GM21447 (cell line): ENCODE results near the gene TTLL11.

Source experiments
- ATAC-seq: cut with Tn5 transposase; IDR thresholded peaks from one replicate; pipeline ENCODE4 v1.9.1; 2021; ENCODE audit not compliant: unreplicated experiment

The TTLL11 gene

DNA sequence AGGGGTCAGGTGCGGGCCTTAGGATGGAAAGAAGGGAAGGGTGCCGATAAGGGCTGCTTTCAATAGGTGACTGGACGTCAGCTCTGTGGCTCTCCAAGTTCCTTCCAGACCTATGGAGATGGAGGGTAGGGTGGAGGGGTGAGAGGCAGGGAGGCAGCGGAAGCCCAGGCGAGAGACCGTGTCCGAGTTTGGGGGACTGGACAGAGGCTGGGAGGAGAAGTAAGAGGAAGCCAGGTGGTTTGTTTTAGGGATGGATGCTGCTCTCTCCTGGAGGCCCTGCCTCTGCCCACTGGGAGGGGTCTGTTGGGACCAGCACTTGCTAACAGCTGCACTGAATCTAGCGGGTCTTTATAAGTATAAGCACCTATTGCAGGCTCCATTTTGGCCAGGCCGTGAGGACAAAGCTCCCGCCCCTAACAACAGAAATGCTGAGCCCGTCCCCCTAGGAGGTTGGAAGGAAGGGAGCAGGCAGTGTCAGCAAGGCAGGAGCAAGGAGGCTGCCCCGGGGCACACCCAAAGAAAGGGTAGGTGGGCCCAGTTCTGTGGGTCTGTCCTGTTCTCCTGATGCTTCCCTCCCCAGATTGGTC, 274.2 kb downstream of the TTLL11 start:
- no peak for ATAC-seq

DNA sequence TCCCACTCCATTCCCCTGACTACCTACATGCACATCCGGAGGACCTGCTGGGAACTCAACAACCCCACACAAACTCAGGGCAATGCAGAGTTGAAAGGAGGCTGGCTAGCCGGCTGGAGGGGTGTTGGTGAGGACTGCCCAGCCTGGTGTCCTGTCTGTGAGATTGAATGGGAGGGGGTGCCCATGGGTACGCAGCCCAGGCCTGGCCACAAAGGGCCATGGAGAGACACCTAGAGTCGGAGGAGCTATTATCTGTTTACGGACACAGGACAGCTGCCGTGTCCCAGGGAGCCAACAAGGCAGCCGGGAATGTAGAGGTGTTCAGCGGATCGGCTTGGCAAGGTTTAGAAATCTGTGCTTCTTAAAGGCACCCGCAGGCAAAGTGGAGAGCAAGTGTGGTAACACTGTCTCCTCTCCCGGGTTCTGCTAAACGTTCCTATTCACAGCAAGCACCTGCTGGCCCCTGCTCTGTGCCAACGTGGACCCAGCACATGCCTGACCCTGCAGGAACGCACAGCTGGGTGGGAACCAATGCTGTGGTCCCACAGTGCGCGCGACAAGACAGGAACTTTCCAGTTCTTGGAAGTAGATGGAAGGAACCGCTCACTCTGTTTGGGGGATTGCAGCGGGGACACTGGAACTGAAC, 275.0 kb downstream of the TTLL11 start:
- no peak for ATAC-seq

DNA sequence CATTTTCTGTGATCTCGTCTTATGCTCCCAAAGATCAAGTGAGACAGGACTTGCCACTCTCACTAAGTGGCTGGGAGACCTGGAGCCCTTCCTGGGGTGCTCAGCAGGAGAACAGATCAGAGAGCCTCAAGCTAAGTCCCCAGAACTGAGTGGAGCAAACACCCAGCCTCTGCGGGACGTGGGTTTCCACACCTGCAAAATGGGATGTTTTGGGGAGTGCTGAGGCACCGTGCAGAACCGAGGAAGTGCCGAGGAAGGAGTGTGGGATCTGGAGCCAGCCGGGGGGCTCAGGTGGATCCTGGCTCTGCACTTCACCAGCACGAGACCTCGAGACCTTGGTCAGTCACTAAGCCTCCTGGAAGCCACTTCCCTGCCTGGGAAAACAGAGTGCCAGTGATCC, 275.6 kb downstream of the TTLL11 start:
- ATAC-seq: no peak

DNA sequence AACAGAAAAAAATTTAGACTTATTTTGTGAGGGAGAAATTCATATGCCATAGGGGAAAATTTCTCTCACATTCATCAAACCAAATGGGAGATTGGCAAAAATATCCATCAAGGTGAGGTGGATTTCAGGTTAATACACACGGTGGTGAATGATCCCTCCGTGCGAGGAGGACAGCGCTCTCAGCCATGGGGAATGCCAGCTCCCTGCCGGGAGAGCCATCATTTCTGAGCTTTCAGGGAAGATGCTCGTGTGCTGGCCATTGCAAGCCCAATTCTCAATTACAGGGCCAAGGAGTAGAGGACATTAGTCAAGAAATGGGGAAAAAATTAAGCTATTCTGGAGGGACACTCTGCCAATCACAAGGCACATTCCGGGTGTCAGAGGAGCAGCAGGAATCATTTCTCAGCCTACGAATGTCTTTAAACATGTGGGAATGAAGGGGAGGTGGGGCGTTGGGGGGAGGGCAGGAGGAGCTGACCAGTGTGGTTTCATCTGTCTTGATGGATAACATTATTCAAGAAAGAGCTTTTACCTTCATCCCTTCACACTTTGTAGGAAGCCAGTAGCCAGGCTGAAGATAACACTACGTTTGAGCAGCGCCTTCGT, 276.2 kb downstream of the TTLL11 start:
- no peak for ATAC-seq

DNA sequence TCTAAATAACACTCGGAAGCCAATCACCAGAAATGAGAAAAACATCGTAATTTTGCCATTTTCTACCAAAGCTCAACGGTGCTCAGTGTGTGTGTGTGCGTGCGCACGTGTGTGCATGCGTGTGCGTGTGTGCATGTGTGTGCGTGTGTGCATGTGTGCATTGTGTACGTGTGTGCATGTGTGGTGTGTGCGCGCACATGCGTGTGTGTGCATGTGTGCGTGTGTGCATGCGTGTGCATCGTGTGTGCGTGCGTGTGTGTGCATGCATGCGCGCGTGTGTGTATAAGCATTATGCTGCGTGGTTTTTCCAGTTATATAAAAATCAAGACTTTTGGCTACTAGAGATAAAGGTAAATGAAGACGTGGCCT, 276.7 kb downstream of the TTLL11 start:
- ATAC-seq: no peak

DNA sequence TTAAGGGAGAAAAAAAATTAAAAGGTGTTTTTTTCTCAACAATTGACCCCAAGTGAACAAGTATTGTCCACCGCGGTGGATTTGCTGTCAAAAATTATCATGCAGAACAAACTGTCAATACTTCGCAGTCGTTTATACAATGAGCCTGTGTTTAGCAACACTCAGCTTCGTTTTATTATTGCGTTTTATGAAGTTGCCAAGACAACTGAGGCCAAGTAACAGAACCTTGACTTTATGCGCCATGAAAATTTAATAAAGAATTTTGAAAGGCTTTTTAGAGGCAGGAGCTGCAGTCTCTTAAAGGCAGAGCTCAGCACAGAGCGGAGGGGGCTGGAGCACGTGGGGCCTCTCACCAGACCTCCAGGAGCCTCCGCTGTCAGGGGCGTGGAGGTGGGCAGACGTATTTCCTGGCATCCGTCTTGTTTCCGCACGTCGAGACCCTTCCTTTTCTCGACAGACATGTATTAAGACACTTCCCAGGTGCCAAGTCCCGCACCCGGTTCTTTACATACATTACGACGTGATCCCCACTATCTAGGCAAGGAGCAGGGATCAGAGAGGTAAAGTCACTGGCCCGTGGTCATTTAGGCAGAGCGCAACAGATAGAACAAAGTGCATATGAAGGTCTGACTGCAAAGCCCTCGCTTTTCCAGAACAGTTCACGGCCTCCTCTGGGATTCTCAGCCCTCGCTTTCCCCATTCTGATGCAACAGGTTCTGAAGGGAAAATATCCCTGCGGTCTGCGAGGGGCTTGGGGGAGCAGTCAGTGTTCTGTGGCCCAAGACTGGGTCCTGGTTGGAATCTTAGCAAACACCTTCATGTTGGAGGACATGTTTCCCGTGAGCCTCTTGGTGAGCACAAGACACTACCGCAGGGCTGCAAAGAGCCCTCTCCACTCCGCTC, 277.3 kb downstream of the TTLL11 start:
- ATAC-seq: no peak

DNA sequence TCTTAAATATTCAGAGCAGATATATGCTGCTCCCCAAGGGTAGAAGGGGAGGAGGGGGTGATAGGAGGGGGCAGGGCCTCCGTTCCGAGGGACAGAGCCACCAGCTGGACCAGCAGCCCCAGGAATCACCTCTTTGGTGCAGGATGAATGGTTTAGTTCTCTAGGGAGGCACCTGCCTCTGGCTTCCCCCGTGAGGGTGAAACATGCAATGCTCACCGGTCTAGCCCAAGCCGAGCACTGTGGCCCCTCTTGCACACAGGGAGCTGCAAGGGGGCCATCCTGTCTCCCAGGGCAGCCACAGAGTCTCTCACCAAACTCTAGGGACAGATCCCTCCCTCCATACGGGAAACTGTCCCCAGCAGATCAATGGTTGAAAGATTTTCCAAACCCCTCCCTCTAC, 278.0 kb downstream of the TTLL11 start:
- ATAC-seq: no peak

DNA sequence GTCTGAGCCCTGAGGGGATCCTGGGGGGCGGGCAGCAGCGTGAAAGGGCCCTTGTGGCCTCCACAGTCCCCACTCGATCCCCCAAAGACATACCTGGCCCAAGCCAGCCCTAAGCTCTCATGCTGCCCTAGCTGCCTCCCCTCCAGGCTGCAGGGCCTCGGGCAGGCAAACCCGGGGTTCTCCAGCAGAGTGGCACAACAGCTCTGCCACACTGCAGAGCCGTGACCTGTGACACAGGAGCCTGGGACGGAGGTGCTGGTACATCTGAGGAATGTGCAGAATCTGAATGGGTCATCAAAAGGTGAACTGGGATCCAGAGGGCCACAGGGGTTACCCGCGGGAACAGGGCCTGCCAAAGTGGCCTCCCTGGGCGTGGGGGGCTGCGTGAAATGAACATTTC, 278.5 kb downstream of the TTLL11 start:
- no peak for ATAC-seq

DNA sequence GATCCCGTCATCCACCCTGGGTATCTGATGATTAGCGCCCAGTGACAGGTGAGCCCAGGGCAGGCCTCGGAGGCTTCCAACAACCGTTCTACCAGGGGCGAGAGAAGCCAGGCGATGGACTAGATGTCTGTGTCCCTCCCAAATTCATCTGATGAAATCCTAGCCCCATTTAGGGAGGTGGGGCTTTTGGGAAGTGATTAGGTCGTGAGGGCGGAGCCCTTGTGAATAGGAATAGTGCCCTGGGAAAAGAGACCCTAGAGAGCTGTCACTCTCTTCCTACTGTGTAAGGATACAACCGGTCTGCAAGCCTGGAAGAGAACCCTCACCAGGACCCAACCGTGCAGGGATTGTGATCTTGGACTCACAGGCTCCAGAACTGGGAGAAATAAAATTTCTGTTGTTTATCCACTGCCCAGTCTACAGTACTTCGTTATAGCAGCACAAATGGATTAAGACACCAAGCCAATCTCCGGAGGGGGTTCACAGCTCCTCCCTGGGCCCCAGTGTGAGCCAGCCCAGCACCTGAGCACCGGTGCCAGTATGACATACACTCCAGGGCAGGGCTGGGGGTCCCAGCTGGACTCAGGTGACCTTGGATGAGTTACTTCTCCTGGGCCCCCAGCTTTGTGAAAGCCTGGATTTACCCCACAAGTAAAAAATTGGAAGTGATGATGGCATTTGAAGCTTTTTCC, 279.4 kb downstream of the TTLL11 start:
- ATAC-seq: no peak

DNA sequence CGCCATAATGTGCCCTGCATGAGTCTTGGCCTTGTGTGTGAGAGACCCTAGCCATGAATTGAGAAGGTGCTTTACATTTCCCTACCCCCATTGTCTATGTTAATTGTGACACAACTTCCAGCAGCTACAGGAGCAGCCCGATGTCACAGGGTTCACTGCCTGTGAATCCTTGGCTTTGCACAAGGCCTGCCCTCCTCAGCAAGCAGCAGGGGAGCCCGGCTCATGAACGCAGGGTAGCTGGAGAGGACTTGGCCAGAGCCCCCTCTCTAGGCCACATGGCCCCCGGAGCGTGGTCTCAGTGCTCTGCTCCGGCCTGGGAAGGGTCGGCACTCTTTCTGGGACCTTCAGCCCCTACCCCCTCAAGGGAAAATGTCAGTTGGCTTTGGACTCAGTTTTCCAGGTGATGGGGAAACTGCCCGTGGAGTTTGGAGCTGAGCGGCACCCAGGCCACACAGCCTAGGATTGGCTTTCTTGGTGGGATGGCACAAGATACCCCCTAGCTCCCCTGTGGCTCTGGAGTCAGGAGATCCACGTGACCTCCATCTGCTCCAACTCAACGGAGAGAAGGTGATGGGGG, 280.9 kb downstream of the TTLL11 start:
- ATAC-seq: no peak

DNA sequence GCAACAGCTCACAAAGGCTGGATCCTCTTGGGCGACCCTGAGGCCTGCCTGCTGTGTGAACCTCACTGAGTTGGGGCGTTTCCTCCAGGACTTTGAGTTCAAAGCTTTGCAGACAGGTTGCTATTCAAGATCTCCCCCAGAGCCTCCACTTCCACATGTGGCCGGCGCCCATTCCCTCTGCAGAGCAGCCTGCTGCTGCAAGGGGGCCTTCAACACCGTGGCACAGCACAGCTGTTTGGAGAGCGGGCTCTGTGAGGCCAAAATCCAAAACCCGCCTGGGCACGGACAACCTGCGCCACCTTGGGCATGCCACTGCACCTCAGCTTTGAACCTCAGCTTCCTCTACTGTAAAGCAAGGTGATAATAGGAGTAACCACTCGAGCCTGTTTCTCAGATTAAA, 281.4 kb downstream of the TTLL11 start:
- ATAC-seq: no peak

DNA sequence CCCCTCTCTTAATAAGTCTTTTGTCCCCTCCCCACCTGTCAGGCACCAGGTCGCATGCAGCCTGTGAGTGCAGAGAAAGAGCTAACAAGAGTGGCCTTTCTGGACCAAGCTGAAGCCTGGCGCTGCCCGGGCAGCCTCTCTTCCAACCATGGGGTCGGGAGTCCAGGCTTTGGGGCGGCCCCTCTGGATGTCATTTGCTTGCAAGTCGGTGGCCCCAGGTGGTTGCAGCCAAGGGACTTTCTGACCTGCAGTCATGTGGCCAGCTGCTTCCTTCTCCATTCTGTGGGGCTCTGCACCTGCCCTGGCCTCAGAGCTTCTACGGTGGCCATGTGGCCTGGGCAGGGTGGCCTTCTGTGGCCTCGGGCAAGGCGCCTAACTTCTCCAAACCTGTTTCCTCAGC, 282.0 kb downstream of the TTLL11 start:
- no peak for ATAC-seq

DNA sequence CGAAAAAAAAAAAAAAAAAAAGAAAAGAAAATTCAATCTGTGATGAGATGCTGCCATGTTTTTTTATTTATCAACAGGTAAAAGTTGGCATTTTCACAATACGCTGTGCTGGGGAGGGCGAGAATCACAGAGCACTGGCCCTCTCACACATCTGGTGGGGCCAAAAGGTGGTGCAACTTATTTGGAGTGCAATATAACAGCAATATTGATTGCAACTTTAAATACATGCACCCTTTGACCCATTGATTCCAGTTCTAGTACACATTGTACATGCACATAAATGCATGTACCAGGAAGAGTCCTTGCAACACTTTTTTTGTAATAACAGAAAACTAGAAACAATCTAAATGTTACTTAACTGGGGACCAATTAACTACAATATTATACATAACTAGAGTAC, 282.6 kb downstream of the TTLL11 start:
- no peak for ATAC-seq

DNA sequence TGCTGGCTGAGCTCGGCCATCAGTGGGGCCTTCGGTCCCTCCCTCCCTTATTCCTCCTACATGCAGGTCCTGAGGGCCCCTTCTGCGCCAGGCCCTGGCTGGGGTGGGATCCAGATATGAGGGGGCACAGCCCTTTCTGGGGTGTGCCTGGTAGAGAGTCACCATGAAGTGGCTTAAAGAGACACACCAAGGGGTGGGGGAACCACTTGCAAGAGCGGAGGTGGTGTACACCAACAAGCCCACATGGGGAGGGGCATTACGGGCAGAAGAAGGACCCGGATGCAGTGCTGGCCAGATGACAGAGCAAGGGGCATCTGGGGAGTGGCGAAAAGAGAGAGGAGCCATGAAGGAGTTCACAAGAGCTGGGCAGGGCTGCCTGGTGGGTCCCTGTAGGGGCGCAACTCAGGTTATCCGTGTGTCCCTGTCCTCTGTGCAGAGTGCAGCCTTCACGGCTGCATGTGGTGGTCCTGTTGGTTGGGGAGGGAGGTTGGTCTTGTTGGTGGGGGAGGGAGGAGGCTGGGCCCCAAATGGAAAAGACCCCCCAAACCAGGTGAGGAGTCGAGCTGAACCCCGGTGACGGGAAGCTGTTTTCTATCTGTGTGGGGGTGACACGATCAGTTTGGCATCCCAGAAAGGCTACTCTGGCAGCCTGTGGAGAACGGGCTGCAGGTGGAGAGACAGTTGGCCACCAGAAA, 283.6 kb downstream of the TTLL11 start:
- ATAC-seq: no peak

DNA sequence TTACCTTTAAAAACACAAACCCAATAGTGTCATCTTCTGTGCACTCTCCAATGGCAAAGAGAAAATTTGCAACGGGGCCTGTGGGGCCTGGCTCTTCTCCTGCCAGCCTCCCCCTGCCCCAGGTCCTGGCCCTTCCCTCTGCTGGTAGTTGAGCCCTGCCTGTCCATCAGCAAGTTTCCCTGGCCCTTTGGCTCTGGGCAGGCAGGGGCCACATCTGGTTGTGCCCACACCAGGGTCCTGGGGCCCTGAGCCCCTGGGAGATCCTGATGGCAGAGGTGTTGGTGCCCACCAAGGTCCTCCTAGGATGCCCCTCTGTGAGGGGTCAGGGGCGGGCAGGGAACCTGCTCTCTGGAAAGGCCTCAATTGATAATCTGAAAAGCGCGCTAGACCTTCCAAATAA, 284.3 kb downstream of the TTLL11 start:
- ATAC-seq: no peak

DNA sequence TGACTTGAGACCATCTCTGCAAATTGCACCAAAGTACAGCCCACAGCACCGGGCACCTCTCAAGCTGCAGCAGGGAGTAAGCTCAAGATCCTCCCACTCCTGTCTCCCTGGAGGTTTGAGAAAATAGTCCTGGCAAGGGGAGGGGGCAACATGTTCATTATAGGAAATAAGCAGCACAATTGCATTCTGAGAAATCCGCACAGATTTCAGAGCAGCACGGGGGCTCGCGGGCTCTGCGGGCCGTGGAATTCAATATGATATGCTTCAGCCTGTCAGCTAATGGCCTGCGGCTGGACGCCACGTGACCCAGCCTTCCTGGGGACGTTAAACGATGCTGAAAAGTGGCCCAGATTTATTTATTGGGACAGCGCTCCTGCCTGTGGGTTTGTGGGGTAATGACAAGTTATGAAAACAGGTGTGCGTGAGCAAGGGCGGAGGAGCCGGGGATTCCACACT, 285.3 kb downstream of the TTLL11 start:
- no peak for ATAC-seq

DNA sequence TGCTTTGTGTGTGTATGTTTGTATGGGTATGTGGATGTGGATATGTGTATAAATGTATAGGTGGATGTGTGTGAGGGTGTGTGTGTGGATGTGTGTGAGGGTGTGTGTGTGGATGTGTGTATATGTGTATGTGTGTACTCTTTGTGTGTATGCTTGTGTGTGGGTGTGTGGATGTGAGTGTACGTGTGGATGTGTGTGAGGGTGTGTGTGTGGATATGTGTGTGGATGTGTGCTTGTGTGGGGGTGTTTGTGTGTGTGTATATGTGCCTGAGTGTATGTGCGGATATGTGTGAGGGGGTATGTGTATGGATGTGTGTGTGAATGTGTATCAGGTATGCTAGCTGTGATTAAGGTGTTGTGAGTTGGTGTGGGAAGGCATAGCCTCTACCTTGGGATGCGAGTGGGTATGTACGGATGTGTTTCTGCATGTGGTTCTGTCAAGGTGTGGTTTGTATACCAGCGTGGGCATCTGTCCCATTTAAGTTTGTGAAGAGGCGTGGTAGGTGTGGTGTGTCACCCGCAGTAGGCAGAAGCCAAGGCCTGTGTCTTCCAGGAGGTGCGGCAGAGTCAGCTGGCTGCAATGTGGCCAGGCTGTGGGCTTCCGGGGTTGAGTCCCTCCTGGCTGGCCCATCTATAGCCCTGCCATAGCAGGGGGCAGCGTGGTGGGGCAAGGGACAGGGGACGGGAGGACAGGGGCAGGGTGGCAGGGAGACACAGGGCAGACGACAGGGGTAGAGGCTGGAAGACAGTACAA, 285.9 kb downstream of the TTLL11 start:
- ATAC-seq: no peak

DNA sequence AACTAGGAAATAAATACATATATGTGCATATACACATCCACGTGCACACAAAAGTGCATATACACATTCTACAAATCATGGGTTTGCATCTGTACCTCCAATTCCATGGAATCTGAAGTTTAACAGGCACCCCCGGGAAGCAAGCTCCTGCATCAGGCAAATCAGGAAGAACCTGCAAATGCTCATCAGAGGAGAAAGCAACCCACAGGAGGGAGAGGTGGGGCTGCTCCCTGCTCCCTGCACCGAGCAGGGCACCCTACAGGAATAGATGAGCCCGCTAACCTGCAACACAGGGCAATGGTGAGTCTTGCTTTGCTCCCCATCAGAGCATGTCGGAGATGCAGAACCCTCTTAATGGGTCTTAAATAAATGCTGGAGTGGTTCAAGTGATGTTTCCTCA, 290.4 kb downstream of the TTLL11 start:
- no peak for ATAC-seq

DNA sequence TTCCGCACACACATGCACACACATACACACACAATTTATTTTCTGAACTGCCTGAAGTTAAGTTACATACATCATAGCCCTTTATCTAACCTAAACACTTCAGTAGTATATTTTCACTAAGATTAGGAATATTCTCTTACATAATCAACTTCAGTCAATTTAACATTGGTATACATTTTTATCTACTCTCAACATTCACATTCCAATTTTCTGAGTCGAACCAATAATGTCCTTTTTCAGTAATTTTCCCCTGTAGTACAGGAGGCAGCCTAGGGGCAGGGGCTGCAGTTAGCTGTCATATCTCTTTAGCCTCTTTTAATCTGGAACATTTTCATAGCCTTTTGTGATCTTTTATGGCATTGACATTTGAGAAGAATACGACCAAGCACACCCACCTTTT, 291.5 kb downstream of the TTLL11 start:
- ATAC-seq: no peak

DNA sequence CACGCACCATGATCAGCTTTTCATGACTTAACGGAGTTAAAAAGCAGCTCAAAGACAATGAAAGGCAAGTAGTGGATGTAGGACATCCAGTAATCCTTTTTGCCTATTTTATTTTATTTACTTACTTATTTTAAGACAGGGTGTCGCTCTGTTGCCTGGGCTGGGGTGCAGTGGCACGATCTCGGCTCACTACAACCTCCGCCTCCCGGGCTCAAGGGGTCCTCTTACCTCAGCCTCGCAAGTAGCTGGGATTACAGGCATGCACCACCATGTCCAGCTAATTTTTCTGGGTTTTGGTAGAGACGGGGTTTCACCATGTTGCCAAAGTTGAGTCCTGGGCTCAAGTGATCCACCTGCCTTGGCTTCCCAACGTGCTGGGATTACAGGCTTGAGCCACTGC, 292.7 kb downstream of the TTLL11 start:
- ATAC-seq: no peak
